ENCODE data around the gene CENPI. TPM values are rescaled to one million over a fixed set of nuclear protein-coding genes. Genes with fewer than 3 reads are reported as not detected.

Gene CENPI
- total RNA-seq, 1 donor = 1.9 TPM

Other genes starting within 250 kb of the CENPI start
- gene NOX1, start 223.8 kb upstream of the CENPI start, total RNA-seq = not detected
- gene XKRX, start 169.3 kb upstream of the CENPI start, total RNA-seq = under 0.01 TPM
- gene ARL13A, start 128.5 kb upstream of the CENPI start, total RNA-seq = not detected
- 17.0 TPM for gene TRMT2B, start 46.1 kb upstream of the CENPI start, total RNA-seq
- gene TMEM35A, start 19.3 kb upstream of the CENPI start, total RNA-seq = not detected
- under 0.01 TPM for gene DRP2, start 121.6 kb downstream of the CENPI start, total RNA-seq
- gene TAF7L, start 193.1 kb downstream of the CENPI start, total RNA-seq = under 0.01 TPM

All from hematopoietic multipotent progenitor cell (in vitro differentiated cells).